ENCODE measurements around the gene C9orf72.
A peak's percentile ranks its signal among the peaks of the same experiment; 100 is the strongest.

C9orf72 gene

DNA sequence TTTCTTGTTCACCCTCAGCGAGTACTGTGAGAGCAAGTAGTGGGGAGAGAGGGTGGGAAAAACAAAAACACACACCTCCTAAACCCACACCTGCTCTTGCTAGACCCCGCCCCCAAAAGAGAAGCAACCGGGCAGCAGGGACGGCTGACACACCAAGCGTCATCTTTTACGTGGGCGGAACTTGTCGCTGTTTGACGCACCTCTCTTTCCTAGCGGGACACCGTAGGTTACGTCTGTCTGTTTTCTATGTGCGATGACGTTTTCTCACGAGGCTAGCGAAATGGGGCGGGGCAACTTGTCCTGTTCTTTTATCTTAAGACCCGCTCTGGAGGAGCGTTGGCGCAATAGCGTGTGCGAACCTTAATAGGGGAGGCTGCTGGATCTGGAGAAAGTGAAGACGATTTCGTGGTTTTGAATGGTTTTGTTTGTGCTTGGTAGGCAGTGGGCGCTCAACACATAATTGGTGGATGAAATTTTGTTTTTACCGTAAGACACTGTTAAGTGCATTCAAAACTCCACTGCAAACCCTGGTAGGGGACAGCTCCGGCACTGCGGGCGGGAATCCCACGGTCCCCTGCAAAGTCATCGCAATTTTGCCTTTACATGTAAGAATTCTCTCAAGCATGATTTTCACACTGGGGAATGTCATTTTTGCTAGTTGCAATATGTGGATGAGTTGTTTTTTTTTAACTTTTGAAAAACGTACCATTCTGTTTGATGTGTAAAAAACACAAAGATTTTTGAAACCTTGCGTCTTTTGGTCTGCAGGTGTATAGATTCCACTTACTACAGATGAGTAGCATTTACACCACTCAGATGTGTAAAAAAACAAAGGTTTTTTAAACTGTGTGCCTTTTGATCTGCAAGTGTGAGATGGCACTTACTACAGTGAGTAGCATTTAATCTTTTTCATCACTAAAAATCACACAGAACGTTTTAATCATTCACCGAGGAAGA lies 631 bp upstream of the C9orf72 start:
- peak; percentile 96 for DNase-seq

DNA sequence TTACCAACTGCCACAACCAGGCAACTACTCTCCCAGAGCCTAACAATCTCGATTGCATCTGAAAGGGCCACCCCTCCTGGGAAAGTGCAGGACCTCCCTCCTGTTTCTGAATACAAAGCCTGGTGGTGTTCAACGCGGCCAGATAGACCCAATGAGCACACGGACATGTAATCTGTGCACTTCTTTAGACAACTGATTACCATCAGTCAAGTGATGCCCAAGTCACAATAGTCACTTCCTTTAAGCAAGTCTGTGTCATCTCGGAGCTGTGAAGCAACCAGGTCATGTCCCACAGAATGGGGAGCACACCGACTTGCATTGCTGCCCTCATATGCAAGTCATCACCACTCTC lies 739 bp downstream of the C9orf72 start:
- DNase-seq, result no peak

DNA sequence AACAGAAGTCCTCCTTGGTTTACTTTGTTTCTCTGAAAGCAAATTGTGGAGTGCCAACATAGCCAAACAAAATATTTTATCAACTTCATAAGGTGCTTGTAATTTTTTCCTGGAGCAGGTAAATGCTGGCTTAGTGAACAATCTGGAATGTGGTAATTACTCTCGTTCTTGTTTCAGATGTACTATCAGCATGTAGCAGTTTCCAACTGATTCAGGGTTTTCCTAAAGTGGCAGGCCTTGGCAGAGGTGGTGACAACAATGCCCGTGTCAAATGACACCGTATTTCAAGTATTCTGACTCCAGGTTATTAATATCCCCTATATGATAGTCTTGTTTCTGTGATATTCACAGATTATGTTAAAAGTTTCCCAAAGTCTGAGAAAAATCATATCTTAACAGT lies 1.2 kb downstream of the C9orf72 start:
- DNase-seq, result no peak

DNA sequence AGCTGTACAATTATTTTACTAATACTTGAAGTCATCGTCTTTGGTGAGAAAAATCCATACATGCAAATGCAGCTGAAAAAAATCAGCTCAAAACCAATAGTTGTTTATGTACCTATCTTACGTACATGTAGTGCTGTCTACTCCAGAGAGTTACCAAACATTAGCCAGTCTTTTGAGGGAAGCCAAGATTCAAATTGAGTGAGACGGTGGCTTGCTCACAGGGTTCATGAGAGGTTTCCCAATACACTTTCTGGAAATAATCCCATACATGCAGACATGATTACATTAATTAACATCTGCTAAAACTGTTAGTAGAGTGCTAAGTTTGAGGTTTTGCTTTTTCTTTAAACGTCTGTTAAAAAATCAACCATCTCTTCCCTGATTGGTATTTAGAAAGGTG lies 2.3 kb downstream of the C9orf72 start:
- DNase-seq, result no peak

DNA sequence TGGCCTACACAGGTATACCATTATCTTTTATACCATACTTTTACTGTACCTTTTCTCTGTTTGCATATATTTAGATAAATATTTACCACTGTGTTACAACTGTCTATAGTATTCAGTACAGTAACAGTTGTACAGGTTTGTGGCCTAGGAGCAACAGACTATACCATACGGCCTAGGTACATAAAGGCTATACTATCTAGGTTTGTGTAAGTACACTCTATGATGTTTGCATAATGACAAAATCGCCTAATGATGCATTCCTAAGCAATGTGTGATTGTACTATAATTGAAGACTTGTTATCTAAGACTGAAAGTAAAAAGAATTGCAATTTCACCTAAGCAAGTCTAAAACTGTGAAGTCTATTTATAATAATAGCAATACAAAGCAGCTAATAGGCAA lies 3.9 kb downstream of the C9orf72 start:
- no peak for DNase-seq

DNA sequence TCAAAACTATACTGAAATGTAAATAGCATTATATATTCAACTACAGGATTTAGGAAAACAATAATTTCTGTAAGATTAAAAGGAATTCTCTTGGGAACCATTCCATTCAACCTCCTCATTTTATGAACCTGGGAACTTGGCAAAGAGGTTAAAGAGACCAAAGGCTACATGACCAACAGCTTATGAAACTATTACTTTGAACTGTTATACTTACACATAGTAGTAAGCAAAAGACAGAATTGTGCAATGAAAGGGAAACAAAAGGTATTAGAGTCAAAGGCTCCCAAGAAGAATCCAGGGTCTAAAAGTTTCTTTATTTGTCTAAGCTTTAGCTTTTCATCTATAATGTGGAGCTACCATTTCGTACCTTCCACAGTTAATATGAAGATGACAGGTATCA lies 7.2 kb downstream of the C9orf72 start:
- DNase-seq, result no peak

DNA sequence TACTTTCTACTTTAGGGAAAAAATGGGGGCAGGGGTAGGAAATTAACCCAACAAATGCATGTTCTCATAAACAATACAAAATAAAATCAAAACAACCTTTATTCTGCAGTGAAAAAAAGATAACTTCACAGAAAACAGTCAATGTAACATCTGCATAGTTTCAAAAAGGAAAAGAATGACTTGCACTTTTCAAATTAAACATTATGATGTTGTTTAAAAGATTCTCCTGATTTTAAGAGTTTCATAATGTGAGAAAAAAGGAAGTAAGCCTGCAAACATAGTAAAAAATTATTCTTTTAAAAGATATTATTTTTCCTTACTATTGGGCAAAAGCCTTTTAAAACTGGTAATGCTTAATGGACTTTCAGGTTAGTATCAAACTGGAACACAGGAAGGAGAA lies 7.6 kb downstream of the C9orf72 start:
- no peak for DNase-seq

DNA sequence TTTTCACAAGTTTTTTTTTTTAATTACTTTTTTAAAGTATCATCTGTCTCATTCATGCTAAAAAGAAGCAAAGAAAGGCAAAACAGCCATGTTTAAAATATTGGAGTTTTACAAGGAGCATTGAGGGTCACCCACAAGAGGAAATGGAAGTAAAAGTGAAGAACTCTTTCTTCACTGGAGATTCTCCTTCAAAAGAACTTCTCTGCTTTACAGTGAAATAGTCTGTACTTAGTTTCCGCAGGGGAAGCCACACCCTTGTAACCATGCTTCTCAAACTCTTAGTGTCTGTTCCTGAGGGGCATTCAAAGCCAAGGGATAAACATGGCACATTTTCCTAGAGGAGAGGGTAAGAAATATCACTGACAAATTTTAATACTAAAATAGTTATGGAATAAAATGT lies 8.6 kb downstream of the C9orf72 start:
- DNase-seq, result no peak

DNA sequence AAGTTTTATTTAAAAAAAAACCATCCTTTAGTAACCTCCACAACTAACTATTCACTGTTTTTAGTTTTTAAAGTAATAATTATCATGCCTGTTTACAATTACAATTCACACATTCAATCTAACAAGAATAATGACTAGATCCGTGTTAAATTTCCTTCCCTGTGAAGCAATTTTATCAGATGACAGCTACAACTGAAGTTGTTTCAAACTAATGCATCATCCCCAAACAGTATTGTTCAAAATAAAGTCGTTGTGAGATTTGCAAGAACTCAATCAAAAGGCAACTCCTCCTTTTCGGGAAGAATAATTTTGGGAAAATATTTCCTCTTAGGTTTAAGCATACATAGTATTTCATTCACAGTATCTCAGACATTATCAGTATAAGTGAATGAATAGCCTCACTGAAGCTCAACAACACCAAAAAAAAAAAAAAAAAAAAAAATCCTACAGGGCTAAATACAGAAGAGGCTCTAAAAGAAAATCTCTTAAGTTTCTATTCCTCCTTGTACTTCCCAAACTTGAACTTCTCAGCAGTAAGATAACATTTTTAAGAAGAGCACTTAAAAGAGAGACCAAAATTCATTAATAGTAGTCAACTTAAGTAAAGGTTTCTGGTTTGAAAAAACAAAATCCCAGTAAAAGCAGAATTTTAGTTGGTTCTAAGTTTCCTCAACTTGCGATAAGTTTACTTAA lies 9.4 kb downstream of the C9orf72 start:
- no peak for DNase-seq

DNA sequence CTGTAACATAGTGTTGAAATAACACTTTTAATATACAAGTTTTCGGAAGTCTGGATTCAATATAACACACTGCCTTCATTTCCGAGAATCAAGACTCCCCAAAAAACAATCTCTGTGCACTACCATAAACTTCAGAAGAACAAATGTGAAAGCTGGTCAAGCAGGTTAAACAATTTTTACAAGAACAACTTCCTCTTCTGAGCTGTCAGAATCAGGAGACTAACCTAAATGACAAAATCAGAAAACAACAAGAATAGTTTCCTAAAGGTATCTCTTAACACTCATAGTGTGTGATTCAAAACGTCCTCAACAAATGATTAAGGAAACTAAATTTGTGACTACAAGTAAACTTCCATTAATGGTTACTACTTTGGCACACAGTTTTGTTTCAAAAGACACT lies 11.6 kb downstream of the C9orf72 start:
- DNase-seq, result no peak

DNA sequence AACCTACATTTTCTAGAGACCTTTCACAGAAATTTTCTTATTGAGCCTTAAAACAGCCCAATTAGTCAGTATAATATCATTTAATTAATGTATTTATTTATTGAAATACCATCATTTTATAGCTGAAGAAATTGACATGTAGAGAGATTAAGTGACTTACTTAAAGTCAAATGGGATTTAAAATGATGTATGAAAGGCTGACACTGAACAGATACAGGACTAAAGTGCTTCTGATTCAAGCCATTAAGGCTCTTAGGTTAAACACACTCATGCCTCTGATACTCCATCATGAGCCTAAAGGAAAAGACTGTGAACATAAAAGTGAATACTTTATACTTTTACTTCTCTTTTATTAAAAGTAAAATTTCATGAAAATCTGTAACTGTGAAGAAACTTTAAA lies 12.8 kb downstream of the C9orf72 start:
- no peak for DNase-seq

DNA sequence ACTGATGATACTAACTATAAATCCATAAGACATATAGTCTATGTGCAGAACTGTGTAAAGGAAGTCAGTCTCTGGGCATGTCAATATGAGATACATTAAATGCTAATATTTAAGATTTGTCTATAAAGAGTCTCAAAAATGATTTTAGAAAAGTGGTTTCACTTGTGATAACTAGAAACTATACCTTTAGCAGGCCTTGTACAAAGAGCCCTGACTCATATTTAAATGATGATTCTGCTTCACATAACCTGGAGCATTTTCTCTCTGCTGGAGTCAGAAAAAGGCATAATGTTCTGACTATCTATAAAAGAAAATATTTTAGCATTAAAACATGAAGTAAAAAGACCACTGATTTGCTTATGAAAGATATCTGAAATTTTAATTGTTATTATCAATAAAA lies 15.0 kb downstream of the C9orf72 start:
- DNase-seq, result no peak

DNA sequence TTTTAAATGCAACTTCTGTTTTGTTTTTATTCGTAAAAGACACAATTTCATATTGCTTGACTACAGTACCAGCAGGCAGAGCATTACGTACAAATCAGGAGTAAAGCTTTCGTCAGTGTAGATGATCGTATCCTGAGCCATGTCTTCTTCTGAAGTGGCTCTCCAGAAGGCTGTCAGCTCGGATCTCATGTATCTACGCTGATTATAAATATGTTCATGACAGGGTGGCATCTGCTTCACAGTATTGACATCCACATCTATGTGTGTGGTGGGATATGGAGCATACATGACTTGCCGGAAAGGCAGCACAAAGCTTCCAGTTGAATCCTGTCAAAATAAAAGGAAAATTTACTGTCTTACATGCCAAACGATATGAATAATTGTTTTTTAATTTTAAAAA lies 16.8 kb downstream of the C9orf72 start:
- DNase-seq, result no peak

DNA sequence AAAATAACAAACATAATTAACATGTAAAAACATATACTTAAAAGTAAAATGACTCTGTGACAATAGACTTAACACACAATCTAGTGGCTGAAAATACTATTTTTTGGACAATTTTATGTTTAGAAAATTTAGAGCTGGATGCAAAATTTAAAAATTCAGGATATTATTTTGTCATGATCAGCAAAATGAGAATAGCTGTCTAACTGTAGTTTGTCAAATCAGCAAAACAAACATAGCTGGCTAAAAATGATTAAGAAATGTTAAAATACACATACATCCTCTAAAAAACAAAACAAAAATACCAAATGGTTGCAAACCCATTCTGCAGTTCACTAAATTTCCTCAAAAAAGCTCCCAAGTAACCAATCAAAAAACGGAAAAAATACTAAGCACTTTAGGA lies 18.6 kb downstream of the C9orf72 start:
- no peak for DNase-seq

DNA sequence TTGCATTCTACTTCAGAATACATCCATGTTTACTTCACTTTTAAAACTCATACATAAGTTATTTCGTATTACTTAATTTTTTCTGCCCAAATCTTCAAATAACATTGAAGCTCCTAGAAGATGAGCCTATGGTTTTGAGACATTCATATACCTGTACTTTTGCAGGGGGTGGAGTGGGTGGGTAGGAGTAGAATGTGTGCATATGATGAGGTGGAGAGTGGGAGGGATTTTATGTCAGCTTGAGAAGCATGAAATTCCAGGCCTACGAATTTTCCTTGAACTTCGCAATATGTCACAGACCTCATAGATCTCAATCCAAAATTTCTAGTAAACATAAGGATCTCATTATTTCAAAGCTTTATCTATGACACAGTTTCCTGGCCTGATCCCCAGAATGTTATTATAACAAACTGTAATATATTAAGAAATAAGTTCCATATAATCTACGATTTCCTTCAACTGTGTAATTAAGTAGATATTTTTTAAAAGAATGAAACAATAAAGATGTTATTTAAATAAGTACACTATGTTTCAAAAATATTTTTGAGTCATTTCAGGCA lies 24.0 kb downstream of the C9orf72 start:
- DNase-seq, result no peak

DNA sequence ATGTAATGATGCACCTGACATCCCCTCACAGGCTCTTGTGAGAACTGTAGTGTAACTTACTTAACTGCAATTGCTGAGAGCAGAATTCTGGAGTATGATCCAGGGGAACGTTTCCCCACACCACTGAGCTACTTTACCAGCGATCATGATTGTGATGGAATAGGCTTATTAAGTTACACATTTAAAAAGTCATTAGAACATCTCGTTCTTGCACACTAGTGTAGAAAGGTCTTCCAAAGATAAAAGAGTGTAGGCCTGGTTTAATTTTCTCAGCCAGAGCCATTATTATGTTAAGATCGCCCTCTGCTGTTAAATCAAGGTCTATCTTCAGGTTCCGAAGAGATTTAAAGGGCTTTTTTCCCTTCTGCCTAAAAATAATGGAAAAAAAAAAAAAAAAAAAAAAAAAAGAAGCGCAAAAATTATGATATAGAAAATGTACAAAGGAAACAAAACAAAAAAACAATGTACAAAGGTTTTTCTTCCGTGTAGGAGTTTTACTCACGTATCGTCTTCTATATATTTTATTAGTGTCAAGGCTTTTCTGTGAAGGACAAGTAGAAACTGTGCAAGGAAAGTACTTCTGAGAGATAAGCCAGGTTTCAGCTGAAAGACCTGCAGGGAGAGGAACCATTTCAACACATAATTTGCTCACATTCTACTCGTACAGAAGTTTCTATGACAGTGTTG lies 25.1 kb downstream of the C9orf72 start:
- DNase-seq, result peak; percentile 61

DNA sequence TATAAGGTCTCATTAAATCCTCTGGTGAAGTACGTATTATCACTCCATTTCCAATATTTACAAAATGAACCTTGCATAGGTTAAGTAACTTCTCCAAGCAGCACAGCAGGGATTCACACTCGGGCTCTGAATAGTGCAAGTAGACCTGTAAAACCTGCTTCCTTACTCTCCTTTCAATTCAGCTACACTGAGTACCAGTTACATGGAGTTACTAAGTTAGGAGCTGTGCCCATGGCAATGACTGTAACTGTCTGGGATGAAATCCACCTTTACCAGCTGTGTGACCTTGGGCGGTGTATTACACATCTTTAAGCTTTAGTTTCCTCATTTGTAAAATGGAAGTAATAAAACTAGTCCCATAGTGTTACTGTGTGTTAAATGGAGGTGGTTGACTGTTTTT lies 27.8 kb downstream of the C9orf72 start:
- no peak for DNase-seq

DNA sequence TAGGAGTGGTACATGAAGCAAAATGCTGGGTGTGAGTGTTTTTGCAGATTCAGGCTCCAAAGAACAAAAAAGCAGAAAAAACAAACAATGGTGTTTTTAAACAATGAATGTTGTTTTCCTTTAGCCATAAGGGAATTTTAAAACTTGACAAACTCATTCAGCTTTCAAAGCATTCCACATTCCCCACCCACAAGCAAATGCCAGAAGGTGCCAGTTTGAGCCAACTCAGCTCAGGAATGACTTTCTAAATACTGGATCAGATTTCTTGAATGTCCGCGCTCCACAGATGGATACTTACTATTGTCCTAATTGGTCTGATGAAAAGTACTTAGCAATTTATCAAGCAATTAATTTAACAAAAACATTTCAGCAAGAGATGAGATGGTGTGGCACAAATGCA lies 30.8 kb downstream of the C9orf72 start:
- no peak for DNase-seq

DNA sequence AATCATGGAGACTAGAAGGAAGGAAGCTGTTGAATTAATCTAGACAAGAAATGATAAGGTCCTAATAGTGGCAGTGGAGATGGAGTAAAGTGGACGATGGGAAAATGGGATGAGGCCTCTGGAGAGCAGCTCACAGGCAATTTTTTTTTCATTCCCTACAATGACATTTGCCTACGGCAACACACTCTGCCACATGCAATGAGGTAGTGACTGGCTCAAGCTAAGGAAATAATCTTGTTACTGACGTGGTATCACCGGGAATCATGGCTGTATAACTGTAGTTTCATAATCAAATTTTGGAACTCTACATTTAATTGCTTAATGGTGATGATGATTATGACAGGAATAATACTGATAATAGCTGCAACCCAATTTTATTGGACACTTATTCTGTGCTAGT lies 31.5 kb downstream of the C9orf72 start:
- no peak for DNase-seq

DNA sequence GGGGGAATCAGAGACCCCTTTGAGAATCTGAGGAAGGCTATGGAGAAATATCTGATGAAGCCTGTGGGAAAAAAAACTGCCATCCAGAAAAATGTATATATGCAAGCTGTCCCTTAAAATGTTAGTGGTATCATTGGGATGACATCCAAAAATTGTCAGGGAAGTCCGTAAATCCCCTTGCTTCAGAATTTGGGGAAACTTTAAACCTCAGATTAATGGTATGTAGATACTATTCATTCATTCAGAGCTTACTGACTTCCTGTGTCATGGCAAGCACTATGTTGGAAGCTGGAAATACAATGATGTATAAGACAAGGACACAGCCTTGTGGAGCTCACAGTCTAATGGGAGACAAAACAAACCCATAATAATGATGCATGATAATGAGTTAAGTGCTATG lies 32.8 kb downstream of the C9orf72 start:
- DNase-seq, result no peak

DNA sequence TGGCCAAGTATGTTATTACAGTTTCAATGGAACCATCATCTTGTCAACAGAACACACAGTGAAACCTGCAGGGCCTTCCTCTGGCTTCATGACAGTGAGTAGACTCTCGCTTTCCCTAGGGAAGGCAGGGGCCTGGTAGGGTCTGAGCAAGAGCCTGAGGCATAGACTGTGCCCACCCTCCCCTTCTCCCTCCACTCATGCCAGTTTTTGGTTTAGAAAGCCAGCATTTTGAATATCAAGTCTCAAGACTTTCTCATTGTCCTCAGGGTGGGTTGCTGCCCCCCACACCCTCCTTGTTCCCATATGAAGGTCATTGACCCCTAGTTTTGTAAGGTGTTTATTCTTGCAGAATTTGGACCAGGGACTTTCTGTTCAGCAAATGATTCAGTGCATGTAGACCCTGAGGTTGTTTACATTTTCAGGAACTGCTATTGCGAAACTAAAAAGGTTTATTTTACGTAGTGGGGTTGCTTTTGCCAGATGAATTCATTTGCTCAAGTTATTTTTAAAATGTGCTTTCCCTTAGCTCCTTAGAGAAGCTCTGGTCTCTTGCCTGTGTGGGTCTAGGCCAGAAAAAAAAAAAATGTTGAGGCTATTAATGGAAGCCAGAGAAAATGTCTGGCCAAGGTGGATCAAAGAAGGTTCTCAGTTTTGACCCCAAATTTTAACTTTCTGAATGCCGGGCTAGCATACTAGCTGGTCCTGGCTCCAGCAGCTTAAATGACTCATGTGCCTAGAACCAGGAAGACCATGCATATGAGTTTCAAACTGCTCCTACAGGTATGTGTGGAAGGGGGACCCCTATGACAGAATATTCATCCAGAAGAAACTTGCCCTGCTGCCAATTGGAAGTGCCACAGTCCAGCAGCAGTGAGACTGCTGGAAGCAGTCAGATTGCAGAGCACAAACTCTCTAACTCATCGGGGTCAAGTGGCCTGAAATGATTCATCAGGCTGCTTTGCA lies 33.5 kb downstream of the C9orf72 start:
- DNase-seq, result no peak

DNA sequence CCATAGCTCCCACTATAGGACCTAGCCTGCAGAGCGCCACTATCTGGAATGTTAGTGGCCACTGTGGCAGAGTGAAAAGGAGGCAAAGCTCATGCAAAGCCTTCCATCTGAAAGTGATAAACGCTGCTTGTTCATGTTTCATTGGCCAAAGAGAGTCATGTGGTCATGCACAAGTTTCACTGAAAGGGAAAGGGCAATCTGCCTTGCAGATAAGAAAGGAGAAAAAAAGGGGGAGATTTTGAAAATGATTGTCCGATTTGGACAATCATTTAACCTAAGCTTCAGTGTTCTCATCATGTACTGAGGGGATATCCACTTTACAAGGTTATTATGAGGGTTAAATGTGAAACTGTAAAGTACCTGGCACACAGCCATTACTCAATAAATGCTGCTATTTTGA lies 34.6 kb downstream of the C9orf72 start:
- DNase-seq, result no peak
